Stimulated activated CD8-positive, alpha-beta memory T cell treated with anti-CD3 and anti-CD28 coated beads, Interleukin-7, amount 100 ng/mL, for 1 hour (primary cell): ENCODE measurements around the gene OXER1.
"Not testable (repeated sequence)": the region's sequence is repeated elsewhere in the genome, so short reads cannot be mapped to it uniquely, and the experiment has no call there.

ENCODE experiments used
- DNase-seq, 2 donors: peaks; one replicate each; pipeline ENCODE4 v3.0.0-alpha.2; 2020; ENCODE audit warnings: low read depth in 2 of 2

Gene OXER1

GRCh38 chr2:42752816-42753813, 10.8 kb downstream of the OXER1 start:
- DNase-seq = no peak

GRCh38 chr2:42752314-42752713, 11.6 kb downstream of the OXER1 start:
- DNase-seq = no peak

- no peak for DNase-seq
These were observed 15.1 kb downstream of the OXER1 start for GRCh38 chr2:42748840-42749239.

- DNase-seq = no peak
These were observed 16.5 kb downstream of the OXER1 start for GRCh38 chr2:42747422-42747821.

GRCh38 chr2:42744545-42745082, 19.3 kb downstream of the OXER1 start:
- DNase-seq = no peak

GRCh38 chr2:42743659-42743990, 20.3 kb downstream of the OXER1 start:
- no peak for DNase-seq

- no peak for DNase-seq
These were observed 20.9 kb downstream of the OXER1 start for GRCh38 chr2:42742740-42743658.

GRCh38 chr2:42741140-42741539, 22.8 kb downstream of the OXER1 start:
- no peak for DNase-seq

- DNase-seq = no peak
These were observed 27.2 kb downstream of the OXER1 start for GRCh38 chr2:42736598-42737322.

GRCh38 chr2:42733852-42734251, 30.1 kb downstream of the OXER1 start:
- no peak for DNase-seq

- not testable (repeated sequence) for DNase-seq
These were observed 32.6 kb downstream of the OXER1 start for GRCh38 chr2:42731316-42731715.

- DNase-seq = no peak
These were observed 37.3 kb downstream of the OXER1 start for GRCh38 chr2:42726680-42727079.

- no peak for DNase-seq
These were observed 38.3 kb downstream of the OXER1 start for GRCh38 chr2:42725657-42726056.

- no peak for DNase-seq
These were observed 39.0 kb downstream of the OXER1 start for GRCh38 chr2:42724886-42725285.

GRCh38 chr2:42723465-42723864, 40.5 kb downstream of the OXER1 start:
- no peak for DNase-seq

GRCh38 chr2:42722320-42723190, 41.4 kb downstream of the OXER1 start:
- no peak for DNase-seq

- DNase-seq = no peak
These were observed 42.0 kb downstream of the OXER1 start for GRCh38 chr2:42721898-42722297.

- no peak for DNase-seq
These were observed 49.2 kb downstream of the OXER1 start for GRCh38 chr2:42714686-42715085.

GRCh38 chr2:42713920-42714319, 50.0 kb downstream of the OXER1 start:
- DNase-seq = no peak

GRCh38 chr2:42712934-42713333, 51.0 kb downstream of the OXER1 start:
- no peak for DNase-seq
